Activated CD4-positive, CD25-positive, alpha-beta regulatory T cell treated with anti-CD3 and anti-CD28 coated beads, Interleukin-2, amount 50 U/mL, for 72 hours (primary cell): ENCODE results near the gene MFRP.

Experiments used
- DNase-seq: peaks from one replicate; pipeline ENCODE4 v3.0.0; 2021

Gene MFRP

DNA sequence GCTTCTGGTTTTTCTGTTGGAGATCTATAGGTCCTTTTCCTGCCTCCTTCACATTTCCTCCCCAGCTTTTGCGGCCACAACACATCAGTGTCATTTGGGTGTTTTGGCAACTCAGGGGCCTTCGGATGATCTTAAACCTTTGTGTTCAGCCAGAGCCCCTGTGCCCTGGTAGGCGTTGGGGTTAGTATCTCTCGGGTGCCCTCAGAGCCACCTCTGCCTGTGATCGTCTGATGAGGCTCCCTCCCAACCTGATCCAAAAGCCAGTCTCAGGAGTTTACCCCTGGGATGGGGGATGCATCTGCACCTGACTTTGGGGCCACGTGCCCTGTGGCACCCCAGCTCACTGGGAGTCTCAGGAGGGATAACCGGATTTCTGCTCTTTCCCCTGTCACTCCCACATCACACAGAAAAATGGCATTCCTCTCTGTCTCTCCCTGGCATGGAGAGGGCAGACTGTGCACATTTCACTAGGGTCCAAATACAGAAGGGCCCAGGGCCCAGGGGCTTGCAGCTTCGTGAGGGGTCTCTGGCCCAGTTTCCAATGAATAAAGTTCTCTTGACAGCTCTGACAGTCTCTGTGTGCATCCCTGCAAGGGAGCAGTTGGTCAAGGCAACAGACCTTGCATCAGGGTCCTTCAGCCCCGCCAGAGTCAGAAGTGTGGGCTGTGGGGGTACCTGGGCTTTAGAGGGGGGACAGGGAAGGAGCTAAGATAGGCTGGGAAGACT is 9.6 kb downstream of the MFRP start:
- DNase-seq, result no peak

DNA sequence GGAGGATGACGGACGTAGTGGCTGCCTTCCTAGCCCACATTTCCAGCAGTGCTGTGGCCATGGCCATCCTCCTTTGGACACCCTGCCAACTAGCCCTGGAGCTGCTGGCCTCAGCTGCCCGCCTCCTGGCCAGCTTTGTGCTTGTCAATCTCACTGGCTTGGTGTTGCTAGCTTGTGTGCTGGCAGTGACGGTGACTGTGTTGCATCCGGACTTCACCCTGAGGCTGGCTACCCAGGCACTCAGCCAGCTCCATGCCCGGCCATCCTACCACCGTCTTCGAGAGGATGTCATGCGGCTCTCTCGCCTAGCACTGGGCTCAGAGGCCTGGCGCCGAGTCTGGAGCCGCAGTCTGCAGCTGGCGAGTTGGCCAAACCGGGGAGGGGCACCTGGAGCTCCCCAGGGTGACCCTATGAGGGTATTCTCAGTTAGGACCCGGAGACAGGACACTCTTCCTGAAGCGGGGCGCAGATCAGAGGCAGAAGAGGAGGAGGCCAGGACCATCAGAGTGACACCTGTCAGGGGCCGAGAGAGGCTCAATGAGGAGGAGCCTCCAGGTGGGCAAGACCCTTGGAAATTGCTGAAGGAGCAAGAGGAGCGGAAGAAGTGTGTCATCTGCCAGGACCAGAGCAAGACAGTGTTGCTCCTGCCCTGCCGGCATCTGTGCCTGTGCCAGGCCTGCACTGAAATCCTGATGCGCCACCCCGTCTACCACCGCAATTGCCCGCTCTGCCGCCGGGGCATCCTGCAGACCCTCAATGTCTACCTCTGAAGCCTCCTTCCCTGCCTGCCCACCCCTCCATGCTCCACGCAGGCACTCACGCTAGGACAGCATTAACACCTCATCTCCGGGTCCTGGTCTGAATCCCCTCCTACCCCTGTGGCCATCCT is 10.6 kb downstream of the MFRP start:
- peak; percentile 27 for DNase-seq

DNA sequence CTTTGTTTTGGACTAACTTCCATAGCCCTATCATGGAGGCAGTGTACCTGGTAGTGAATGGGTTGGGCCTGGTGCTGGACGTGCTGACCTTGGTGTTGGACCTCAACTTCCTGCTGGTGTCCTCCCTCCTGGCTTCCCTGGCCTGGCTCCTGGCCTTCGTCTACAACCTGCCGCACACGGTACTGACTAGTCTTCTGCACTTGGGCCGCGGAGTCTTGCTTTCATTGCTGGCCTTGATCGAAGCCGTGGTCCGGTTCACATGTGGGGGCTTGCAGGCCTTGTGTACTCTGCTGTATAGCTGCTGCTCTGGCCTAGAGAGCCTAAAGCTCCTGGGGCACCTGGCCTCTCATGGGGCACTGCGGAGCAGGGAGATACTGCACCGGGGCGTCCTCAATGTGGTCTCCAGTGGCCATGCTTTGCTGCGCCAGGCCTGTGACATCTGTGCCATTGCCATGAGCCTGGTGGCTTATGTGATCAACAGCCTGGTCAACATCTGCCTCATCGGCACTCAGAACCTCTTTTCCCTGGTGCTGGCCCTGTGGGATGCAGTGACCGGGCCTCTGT is 11.3 kb downstream of the MFRP start:
- DNase-seq, result peak; percentile 29

DNA sequence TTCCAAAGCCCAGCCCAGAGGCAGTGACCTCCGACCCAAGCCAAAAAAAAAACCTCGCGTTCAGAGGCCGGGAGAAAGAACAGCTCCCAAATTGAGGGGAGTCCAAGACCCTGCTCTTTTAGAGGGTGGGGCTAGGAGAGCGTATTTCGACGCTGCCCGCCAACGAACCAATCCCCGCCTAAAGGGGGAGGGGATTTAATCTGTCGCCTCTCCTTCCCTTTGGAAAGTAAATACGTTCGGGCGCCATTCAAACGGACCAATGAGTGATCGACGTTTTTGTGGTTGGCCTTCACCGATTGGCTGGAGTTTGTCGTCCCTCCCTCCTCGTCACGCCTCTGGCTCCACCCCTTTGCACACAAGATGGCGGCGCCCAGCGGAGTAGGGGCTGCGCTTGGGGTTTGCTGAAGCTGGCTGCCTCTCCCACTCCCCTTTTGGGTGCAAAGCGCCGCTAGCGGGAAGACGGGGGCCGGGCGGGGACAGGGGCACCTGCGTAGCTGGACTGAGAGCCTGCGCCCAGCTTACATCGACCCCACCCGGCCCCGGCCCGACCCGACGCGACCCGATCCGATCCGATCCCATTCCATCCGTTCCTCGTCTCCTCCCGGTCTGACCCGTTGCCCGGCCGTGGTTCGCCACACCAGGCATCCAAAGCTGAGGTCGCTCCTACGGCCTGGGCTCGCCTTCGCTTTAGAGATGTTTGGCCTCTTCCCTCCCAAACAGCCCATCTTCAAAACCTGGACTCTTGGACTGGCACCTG is 12.2 kb downstream of the MFRP start, which contains the start of gene RNF26:
TSS of gene RNF26 (plus strand) at position 354 of the 757 bp plus-strand sequence. CDS start 596 bp downstream, outside the sequence.
- DNase-seq, result peak; percentile 90

DNA sequence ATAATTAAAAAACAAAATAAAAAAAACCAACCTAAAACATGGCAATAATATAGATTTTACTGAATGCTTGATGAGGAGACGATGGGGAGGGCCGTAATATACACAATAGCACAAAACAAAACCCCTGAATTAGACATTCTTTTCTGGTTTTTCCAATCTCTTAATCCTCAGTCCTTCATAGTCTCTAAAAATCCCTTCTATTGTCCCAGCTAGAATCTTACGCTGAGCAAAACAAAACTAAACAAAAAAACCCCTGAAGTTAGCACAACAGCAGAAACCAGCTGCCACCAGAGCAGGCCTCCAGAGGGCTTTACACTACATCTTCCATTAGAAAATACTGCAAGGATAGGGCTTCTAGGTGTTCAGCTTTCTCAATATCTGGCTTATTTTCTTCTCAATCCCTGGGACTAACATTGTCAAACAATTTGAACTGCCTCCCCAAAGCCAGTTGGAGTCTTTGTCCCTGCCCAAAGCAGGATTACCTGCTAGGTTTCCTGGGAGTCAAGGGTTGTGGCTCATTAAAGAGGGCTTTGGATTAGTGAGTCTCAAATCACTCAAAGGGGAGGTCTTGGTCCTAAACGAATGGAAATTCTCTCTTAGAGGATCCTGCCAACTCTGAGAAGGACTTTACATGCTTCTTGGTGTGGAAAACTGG is 14.3 kb downstream of the MFRP start:
- no peak for DNase-seq

DNA sequence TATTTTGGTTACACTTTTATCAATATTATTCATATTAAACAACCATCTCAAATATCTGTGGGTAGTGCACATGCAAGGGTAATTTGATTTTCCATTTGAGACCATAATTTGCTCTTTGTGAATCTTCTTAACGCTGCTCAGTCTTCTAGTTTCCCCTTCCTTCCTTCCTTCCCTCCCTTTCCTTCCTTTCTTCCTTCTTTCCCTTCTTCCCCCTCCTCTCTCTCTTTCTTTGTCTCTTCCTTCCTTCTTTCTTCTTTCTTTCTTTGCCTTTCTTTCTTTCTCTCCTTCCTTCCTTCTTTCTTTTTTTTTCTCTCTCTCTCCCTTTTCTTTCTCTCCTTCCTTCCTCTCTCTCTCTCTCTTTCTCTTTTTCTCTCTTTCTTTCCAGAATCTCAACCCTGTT is 16.3 kb downstream of the MFRP start:
- DNase-seq, result no peak

DNA sequence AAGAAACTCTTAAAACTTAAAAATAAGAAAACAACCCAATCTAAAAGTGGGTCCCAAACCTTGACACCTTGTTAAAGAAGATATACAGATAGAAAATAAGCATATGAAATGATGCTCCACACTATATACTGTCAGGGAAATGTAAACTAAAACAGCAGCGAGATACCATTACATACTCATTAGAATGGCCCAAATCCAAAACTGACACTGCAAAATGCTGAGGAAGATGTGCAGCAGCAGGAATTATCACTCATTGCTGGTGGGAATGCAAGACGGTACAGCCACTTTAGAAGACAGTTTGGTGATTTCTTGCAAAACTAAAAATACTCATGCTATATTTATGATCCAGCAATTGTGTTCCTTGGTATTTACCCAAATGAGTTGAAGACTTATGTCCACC is 17.2 kb downstream of the MFRP start:
- DNase-seq, result no peak

DNA sequence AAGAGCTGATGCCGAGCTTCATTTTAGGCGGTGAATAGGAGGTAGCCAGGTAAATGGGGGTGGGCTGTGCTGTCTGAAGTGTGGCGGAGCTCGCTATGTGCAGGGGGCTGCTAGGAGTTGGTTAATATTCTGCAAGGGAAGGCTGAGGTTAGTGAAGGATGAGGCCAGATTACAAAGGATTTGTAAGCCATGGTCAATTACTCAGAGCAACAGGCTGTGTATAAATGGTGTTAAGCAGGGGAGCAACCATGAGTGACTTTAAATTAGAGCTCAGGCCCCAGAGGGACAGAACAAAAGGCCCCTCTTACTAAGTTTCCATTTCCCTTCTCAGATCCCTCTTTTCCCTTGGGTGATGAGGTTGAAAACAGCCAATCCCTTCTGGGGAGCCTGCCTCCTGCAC is 22.3 kb downstream of the MFRP start:
- no peak for DNase-seq

DNA sequence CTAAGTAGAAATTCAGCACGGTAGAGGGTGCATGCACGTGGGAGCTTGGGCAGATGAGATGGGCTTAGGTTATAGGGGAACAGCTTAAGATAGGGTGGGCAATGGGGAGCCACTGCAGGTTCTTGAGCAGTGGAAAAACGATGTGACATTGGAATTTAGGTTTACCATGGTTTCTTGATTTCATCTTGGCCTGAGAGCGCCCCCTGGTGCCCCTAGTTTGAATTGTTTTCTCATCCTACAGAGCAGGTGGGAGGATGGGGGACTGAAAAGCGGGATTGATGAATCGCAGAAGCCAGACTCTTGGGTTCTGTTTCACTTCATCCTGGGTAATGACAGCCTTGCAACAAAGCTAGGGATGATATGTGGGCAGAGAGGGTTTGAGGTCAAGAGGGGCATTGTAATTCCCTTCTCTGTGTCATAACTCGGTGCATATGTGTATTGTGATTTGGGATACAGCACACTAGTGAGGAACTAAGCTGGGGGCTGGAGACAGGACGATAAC is 22.9 kb downstream of the MFRP start:
- peak; percentile 83 for DNase-seq

DNA sequence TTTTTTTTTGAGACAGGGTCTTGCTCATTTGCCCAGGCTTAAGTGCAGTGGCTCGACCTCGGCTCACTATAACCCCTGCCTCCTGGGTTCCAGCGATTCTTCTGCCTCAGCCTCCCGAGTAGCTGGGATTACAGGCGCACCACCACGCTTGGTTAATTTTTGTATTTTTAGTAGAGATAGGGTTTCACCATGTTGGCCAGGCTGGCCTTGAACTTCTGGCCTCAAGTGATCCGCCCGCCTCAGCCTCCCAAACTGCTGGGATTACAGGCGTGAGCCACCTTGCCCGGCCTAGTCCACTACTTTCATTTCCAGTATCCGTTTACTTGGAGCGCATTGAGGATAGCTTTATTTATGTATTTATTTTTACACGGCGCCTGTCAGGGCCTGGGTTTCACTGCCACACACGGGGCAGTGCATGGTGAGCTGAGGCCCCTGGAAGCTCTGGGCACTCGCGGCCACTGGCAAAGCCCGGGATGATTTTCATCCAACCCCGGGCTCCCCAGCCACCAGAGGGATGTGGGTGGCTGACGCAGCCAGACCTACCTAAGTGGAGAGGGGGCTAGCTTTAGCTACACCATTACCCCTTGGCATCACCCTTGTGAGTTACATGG is 23.5 kb downstream of the MFRP start:
- DNase-seq, result no peak

DNA sequence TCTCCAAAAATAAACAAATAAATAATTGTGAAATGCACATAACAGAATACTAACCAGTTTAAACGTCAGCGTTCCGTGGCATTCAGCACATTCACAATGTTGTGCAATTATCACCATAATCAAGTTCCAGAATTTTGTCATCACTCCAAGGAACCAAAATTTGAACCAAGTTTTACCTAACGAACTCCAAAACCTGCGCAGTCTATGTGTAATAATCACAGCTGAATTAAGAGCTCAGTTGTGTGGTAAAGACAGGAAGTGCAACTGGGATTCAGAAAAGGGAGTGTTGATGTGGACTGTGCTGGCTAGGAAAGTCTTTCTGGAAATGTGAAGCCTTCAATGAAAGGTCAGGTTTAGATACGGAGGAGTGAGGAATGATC is 24.2 kb downstream of the MFRP start:
- DNase-seq, result no peak

DNA sequence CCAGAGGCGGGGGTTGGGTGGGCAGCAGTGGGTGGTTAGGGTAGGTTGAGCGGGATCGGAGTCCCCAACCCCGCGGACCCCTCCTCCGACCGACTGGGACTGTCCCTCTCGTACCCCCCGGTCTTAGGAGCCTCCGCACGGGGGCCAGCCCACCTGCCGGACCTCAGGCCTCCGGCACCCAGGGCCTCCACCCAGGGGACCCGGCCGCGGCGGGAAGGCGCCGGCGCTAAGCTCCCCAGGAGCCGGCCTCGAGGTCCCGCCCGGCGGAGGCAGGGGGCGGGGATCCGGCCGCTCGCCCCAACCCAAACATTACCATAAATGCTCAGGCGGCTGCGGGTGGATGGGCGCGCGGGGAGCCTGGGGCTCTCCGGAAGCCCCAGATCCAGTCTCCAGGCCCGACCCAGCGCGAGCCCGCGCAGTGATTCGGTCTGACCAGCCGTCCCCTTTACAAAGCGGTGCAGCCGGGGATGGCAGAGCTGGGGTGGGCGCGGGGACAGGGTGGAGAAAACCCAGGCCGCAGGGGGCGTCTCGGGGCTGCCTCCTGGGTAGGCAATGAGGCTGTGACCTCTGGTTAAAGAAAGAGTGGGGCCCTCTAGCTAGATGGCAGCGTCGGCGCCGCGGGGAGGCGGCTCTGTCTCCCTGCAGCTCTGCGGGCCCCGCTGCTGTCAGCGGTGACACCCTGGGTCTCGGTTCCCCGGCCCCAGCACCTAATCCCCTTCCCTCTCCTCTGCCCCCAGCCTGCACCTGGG is 25.6 kb downstream of the MFRP start:
- peak; percentile 67 for DNase-seq

DNA sequence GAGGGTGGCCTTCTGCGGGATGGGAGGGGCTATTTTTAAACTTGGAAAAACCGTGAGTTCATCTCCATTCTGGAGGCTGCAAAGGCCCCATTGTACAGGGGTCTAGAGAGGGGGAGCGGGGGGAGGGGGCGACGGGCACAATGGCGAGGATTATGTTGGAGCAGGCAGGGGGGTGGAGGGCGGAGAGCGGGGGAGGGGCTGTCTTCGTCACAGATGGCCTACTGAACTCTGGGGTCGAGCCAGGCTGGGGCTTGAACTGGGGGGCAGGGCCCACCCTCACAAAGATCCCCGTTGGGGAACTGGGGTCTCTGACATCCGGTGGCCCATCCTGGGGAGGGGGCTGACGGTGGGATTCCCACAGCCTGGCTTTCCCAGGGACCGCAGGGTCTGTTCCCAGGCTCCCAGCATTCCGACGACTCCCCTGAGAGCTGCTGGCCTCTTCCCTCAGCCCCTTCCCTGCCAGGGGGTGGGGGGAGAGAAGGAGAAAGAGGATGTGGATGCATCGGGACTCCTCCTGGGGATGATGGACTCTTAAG is 26.2 kb downstream of the MFRP start:
- DNase-seq, result no peak

DNA sequence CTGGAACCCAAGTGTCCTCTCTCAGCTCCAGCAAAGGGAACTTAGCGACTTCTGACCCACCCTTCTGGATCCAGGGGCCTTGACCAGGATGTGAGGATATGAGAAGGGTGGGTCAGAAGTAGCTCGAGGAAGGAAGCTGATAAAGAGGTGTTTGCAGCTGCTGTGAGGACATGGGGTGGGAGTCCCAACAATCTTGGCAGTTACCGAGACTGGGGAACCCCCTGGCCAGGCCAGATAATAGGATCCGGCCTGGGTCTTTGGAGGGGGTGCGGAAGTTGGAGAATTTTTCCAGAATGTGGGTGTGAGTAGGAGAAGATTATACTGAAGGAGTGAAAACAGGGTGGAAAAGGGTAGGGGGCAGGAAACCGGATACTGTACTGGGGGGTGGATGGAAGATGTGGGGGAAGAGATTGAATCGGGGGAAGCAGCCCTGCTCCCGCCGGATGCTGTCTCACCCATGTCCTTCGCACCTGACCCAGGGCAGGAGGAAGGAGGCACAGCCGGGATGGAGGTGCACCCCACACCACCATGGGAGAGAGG is 26.7 kb downstream of the MFRP start:
- DNase-seq, result no peak

DNA sequence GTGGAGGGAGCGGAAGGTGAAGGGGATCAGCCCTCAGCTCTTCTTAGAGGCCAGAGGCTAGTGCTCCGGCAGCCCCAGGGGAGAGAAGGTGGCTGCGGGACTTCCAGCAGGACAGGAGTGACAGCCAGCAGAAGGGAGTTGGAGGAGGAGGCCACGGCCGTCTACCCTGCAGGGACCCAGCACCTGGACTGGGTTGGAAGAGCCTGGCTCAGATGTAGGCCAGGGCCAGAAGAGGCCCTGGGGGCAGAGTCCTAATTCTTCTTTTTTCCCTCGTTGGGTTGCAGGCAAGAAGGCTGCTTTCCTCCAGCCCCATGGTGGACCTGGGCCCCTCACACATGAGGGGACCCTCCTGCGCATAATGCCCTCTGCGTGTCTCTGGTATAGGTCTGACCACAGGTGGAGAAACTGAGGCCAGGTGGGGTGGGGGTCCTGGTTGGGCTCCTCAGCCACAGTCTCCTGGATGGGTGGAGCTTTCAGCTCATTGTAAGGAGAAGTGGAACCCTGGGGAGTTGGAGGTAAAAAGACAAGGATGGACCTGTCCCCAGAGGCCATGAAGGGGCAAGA is 27.3 kb downstream of the MFRP start:
- no peak for DNase-seq

DNA sequence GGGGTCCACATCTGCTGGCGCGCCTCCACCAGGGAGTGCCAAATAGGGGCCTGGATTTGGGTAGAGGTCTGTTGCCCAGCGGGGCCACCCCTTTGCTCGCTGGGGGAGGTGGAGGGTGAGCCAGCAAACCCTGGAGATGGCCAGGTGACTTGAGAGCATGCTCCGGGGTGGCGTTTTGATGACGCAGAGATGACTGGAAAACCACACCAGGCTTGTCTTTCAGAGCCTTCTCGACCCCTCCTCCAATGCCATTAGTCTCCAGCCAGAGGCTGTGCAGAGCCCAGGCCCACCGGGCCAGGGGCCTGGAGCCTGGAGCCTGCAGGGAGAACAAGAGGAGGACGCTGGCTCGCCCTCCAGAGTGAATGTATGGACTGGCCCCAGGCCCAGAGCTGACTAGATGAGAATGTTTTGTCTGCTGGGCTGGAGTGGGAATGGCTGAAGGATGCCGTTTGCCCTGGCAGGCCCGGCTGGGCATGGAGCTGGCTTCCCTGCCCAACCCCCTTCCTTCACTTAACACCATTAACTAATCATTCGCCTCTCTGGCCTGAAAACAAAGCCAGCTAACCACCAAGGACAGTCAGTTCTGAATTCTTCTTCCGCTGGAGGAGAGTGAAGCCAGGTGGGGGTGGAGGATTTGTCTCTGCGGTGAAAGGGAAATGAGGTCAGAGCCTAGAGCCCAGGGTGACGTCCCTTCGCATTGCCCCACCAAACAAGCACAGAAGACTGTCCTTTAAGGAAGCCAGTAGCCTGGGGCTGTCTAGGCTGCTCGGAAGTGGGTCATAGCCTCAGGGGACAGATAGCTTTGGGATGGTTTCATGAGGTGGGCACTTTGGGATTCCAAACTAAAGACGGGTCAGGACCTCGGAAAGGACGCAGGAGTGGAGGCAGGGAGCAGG is 28.0 kb downstream of the MFRP start:
- no peak for DNase-seq

DNA sequence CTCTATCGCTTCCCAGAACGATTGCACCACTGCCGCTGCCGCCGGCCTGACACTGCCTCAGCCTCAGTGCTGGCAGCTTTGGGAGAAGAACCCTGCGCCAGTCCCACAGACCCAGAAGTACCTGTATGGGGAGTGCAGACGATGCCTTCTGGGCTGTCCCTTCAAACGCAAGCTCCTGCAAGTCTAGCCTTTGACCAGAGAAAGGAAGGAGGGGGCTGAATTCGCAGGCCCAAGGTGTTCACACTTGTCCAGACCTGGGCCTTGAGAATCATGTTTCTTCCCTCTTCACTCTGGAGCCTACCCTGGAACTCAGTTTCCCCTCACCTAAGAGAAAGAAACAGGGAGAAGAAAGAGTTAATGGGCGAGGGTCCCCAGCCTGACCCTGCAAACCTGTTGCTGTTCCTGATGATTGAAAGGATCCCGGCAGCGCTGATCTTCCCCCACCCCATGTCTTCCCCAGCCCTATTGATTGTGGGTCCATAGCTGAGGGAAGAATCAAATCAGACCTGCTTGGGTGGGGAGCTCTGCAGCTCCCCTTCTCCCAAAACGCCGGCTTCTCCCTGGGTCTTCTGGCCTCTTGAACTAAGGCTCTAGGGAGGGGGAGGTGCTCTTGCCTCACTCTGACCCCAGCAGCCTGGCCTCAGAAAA is 28.8 kb downstream of the MFRP start:
- DNase-seq, result no peak
